Measurements from ENCODE around the gene STYXL2.
A peak's percentile ranks its signal among the peaks of the same experiment; 100 is the strongest.

The STYXL2 gene

DNA sequence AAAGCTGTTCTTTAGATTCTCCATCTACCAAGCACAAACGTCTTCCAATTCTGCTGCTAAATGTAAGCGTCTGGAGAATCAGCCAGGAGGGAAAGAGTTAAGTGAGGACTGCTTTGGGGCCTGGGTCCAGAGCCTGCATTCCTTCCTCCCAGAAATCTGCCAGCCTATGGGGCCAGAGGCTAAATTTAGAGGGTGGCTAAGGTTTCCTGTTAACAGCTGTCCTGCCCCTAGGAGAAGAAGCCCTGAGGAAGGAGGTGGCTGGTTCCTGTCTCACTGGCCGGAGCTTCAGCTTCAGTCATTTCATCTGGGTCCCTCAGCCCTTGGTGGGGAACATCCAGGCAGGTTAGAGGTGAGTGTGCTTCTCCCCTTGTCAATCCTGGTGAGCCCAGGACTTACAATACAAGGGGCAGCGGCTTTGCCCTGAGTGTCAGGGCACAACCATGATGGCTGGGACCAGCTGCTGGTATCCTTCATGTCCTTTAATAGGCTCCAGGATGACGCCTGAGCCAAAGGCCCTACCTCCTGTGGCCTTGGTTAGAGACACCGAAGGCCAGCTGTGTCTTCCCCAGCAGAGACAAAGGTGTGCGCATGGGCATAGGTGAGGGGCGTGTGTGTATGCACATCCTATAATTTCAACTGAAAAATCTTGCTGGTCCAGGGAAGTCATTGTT is at the start of gene STYXL2:
TSS of gene STYXL2 (plus strand) at position 230 of the 671 bp plus-strand sequence. CDS start 775 bp downstream, outside the sequence.
- no peak for DNase-seq (ENCODE audit: low read depth)

GRCh38 chr1:167051907-167052306 is 42.0 kb upstream of the STYXL2 start:
- DNase-seq (ENCODE audit: low read depth), result no peak

GRCh38 chr1:167052389-167052788 is 41.5 kb upstream of the STYXL2 start:
- no peak for DNase-seq (ENCODE audit: low read depth)

DNA sequence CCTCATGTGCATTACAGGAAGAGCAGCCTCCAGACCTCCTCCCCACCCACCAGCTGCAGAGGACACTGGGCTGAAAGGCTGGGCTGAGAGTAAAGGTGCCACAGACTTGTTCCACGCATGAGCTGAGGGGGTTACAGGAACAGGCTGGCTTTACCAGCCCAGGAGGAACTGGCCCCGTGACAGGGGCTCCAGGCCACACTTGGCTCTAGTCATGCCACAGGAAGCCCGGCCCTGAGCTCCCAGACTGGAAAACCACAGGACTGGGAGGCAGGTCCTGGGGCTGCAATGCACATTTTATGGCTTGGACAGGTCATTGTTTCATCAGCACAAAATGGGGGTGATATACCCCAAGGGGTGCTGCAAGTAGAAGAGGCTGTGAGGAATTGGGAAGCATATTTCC is 39.3 kb upstream of the STYXL2 start:
- DNase-seq (ENCODE audit: low read depth), result no peak

DNA sequence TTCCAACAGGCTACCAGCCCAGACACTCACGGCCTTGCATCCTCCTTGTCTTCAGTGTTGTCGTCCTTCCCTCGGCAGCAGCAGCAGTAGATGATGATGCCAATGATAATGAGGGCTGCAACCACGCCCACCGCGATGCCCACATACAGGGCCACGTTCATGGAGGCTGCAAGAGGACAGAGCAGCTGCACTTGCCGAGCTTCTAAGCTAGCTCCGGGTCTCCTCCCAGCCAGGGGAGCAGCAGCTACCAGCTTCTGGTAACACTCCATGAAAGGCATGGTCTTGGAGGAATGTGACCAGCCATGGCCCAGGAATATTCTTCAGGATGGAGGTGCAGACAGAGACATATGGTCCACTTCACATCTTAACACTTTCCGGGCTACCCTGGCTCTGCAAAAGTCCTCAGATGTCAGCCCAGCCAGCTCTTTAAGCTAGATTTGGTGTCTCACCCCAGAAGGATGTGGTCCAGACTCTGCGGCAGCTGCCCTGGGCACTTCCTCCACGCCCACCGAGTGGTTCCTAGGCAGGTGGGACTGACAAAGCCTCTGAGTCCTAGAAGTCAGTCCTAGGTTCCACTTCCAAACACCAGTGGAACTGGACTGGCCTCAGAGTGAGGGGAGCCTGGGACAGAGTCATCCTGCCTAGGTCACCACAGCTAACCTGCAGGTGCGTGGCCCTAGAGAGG is 38.8 kb upstream of the STYXL2 start:
- no peak for DNase-seq (ENCODE audit: low read depth)

DNA sequence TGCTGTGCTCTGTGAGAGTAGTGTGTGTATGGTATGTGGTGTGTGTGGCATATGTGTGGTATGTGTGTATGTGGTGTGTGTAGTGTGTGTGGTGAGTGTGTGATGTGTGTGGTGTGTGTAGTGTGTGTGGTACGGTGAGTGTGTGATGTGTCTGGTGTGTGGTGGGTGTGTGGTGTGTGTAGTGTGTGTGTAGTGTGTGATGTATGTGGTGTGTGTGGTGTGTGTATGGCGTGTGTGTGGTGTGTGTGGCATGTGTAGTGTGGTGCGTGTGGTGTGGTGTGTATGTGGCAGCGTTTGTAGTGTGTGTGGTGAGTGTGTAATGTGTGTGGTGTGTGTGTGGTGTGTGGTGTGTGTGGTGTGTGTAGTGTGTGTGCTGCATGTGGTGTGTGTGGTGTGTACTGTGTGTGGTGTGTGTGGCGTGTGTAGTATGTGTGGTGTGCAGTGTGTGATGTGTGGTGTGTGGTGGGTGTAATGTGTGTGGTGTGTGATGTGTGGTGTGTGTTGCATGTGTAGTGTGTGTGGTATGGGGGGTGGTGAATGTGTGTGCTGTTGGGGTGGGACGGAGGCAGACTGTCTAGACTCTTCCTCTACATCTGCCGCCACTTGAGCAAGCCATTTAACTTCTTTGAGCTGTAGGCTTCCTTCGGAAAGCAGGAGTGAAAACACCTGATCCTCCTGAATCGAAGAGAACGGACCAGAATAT is 37.2 kb upstream of the STYXL2 start:
- no peak for DNase-seq (ENCODE audit: low read depth)

DNA sequence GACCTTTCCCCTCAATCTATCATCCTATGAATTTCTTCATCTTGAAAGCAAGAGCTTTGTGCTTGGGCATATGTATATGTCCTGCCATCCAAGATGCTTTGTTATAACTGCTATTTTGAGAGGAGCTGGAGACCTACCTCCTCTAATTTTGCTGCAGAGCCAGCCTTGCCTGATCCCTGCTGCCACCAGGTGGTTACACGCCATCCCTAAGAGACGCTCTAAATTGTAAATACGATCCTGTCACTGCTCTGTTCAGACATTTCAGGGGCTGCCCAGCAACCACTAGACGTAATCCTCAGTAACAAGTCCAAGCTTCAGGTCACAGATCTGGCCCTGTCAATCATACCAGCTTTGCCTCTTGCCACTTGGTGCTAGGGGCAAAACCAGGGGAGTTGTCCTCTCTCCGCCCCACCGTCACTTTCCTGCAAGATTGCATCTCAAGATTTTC is 36.6 kb upstream of the STYXL2 start:
- DNase-seq (ENCODE audit: low read depth), result no peak

- DNase-seq (ENCODE audit: low read depth), result peak; percentile 33
These were observed 34.6 kb upstream of the STYXL2 start for GRCh38 chr1:167059045-167059808.

GRCh38 chr1:167059809-167060107 is 34.1 kb upstream of the STYXL2 start:
- no peak for DNase-seq (ENCODE audit: low read depth)

DNA sequence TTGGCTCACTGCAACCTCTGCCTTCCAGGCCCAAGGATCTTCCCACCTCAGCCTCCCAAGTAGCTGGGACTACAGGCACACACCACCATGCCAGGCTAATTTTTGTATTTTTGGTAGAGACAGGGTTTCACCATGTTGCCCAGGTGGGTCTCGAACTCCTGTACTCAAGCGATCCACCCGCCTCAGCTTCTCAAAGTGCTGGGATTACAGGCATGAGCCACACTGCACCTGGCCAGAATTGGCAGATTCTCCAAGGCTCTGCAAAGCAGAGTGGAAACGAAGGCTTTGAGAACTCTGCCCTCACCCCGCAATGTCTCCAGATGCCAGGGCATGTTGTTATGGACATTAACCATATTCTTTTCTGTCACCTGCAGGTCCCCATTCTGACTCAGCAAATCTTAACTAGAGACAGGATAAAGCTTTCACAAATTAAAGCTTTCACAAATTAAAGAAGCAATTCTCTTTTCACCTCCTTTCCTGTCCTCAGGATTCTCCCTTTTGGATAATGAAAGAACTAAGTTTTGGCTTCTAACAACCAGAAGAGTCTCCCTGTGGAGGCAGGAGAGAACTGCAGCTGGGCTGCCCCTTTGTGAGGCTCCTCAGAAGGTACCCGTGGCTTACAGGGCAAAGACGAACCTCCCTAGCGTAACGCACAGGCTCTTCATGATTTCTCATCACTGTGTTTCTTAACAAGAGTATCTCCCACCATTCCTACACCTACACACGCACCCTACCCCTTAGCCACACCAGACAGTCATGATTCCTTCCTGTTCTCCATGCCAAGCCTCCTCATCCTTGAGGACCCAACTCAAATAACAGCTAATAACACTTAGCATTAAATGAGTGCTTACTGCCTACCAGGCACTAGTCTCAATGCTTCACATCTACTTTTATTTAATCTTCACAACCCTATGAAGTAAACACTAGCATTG is 33.5 kb upstream of the STYXL2 start:
- no peak for DNase-seq (ENCODE audit: low read depth)

DNA sequence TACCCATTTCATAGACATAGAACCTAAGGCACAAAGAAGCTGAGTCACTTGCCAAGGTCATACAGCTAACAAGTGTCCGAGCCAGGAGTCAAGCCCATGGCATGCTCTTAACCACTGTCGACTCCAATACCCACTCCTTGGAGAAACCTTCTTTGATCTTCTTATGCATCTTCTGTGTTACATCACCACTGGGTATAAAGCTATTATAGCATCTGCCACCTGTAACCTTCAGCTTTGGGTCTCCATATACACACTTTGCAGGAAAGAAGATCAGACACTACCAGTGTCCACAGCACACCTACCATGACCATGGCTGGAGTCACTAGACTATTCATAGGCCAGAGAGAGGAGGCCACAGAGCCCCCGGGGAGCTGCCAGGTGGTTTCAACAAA is 32.8 kb upstream of the STYXL2 start:
- no peak for DNase-seq (ENCODE audit: low read depth)

DNA sequence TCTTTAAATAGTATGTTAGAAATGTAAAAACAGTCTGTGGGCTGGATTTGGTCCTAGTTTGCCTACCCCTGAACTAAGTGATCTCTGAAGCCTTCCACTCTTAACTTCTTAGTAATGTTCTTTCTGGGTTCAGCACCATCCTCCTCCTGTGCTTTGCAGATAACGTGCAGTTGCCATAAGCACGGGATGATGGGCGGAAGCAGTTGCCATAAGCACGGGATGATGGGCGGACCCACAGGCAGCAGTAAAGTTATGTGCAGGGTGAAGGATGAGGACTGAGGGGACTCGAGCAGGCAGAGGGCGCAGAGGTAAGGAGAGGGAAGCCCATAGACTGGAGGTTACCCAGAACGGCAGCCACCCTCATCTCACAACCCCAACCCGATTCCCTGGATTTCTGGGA is 29.3 kb upstream of the STYXL2 start:
- no peak for DNase-seq (ENCODE audit: low read depth)

DNA sequence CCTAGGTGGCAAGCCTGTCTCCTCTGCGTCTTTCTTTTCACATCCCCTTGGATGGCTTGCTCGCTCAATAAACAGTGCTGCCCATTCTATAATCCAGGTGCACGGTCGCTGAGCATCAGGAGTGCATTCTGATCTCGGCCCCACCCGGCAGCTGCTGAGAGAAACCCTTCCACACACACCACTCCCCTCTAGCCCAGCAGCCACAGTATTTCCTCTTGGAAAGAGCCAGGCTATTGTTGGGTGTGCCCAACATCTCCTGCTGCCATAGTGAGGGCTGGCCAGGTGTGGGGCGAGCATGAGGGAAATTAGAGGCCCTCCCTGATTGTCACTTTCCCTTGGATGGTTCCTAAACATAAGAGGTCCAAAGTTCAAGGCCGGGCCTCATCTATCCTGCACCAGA is 28.4 kb upstream of the STYXL2 start:
- DNase-seq (ENCODE audit: low read depth), result no peak

GRCh38 chr1:167066333-167067122 is 27.3 kb upstream of the STYXL2 start:
- no peak for DNase-seq (ENCODE audit: low read depth)

DNA sequence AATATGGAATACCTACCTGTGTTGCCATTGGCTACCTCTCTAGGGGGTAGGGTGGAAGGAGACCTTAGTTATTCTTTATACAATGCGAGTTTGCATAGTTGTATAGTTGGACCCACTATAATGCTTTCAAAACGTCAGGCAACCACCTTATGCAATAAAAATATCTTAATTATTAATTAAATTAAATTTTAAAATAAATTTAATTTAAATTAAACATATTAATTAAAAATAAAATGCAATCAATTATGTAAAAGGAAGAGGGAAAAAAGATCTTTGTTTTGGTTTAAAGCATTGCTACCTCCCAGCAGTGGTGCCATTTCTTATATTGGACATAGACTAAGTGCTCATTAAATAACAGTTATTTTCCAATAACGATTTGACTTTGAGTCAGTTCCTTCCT is 26.0 kb upstream of the STYXL2 start:
- no peak for DNase-seq (ENCODE audit: low read depth)

DNA sequence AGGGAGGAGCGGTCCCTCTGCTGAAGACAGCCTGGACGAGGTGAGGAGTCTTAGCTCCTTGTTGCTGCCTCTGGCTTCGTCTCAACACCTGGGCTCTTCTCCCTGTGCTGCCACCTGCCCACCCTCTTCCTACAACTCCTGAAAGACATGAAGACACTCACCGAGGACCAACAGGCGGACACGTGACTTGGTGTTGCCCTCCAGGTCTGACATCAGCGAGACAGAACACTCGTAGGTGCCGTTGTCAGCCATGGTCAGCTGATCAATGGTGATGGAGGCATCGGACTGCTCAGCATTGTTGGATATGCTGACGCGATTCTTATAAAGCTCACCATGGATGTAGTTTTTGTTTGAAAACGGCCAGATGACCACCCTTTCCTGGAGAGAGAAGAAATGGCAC is 25.1 kb upstream of the STYXL2 start:
- DNase-seq (ENCODE audit: low read depth), result no peak

DNA sequence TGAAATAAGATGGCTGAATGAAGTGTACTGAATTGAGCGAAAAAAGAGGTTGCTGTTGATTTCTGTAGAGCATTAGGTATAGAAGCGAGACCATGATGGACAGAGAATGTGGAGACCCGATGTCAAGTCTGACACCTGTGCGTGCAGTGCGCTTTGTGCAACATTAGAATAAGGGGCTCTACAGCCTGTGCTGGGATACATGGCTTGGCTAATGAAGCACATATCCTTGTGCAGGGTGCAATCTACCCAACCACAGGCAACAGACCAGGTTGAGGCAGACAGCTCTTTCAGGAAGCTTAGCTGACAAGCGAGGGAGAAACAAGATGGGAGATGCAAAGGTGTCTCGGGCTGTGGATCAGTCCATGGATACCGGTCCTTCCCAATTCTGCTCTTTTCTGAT is 22.6 kb upstream of the STYXL2 start:
- no peak for DNase-seq (ENCODE audit: low read depth)

- no peak for DNase-seq (ENCODE audit: low read depth)
These were observed 17.7 kb upstream of the STYXL2 start for GRCh38 chr1:167076136-167076710.

- no peak for DNase-seq (ENCODE audit: low read depth)
These were observed 16.6 kb upstream of the STYXL2 start for GRCh38 chr1:167077128-167077867.

- no peak for DNase-seq (ENCODE audit: low read depth)
These were observed 16.0 kb upstream of the STYXL2 start for GRCh38 chr1:167077868-167078210.

All from HS-5 (cell line).